GM23338 (cell line): ENCODE results near the gene SLC36A4.

Experiments used
- CREB1 ChIP-seq: fragments of 250-450 bp; sonication (Bioruptor Pico); IDR thresholded peaks from 2 replicates; pipeline ENCODE4 v1.5.0; 2020; ENCODE audit warnings: low read depth, mild to moderate bottlenecking, moderate library complexity
- CTCF ChIP-seq, 2 experiments: fragments of 200-600 bp in 1 of 2; sonication (generic) in 1 of 2; conservative IDR thresholded peaks; 2 replicates each; pipeline versions ENCODE4 v1.5.1 to v1.6.1; 2016 to 2017; ENCODE audit warnings: antibody characterized with exemption in 2 of 2, low read depth in 2 of 2, mild to moderate bottlenecking in 2 of 2, moderate library complexity in 1 of 2
- EZH2 ChIP-seq: fragments of 200-600 bp; sonication (generic); IDR thresholded peaks from one replicate; pipeline ENCODE4 v1.8.0; 2017; ENCODE audit warnings: antibody characterized with exemption, mild to moderate bottlenecking, low read depth; ENCODE audit not compliant: unreplicated experiment
- EZH2phosphoT487 ChIP-seq: fragments of 200-600 bp; sonication (generic); IDR thresholded peaks from one replicate; pipeline ENCODE4 v1.8.1; 2018; ENCODE audit warnings: antibody characterized with exemption; ENCODE audit not compliant: unreplicated experiment
- JUNB ChIP-seq: IDR thresholded peaks from one replicate; pipeline ENCODE4 v1.6.1; 2016; ENCODE audit warnings: antibody characterized with exemption; ENCODE audit not compliant: unreplicated experiment
- POLR2AphosphoS5 ChIP-seq: IDR thresholded peaks from 2 replicates; pipeline ENCODE4 v1.6.1; 2016; ENCODE audit warnings: antibody characterized with exemption, low read depth
- STAT1 ChIP-seq: IDR thresholded peaks from one replicate; pipeline ENCODE4 v1.6.1; 2016; ENCODE audit warnings: antibody characterized with exemption; ENCODE audit not compliant: unreplicated experiment
- ZNF331 ChIP-seq: fragments of 250-450 bp; sonication (Bioruptor Pico); IDR thresholded peaks from 2 replicates; pipeline ENCODE4 v1.5.0; 2020; ENCODE audit warnings: low read depth, mild to moderate bottlenecking, moderate library complexity

- no peak for TF ChIP-seq CTCF (conservative IDR thresholded peaks at IDR 0.05; ENCODE audit: low read depth in 2 of 2)
- no peak for TF ChIP-seq ZNF331
- TF ChIP-seq CREB1 (CRISPR knock-in tag): no peak
- TF ChIP-seq JUNB: no peak
- no peak for TF ChIP-seq EZH2phosphoT487
- no peak for TF ChIP-seq POLR2AphosphoS5
- TF ChIP-seq STAT1: no peak
- TF ChIP-seq EZH2: no peak
Measured at GRCh38 chr11:93117565-93117964, 80.2 kb downstream of the SLC36A4 start.
